ENCODE measurements around the gene TMEM14C. TPM values are rescaled to one million over a fixed set of nuclear protein-coding genes. Genes with fewer than 3 reads are reported as not detected.

Gene TMEM14C
- total RNA-seq, 1 donor from 2014 or later = 132 TPM

DNA sequence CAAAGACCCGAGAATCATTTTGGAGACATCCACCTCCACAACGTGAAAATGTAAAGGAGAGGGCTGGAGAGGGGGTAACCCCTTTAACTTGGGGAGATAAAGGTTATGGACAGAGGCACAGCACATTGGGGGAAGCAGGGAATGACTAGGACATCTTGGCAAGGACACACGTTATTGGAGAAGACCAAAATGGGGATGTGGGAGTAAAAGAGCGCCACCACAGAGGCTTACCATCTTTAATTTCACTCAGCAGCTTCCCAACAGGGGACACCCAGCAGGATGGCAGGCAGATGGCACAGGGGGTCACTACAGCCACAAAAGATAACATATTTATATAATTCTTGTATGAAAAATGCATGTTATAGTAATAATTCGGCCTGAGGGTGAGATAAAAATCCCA is 38.3 kb upstream of the TMEM14C start:
- intact Hi-C loops (cut with micrococcal nuclease) = no loop called here
- Histone ChIP-seq H3K27ac (replicated peaks) (no peak overlapping the region), H3K4me1 (no peaks in the 10 kb centered on the region), H3K27me3 (ENCODE audit: low read depth) (peaks cover 3% of the 10 kb centered on the region), H3K9me3 (replicated peaks) (no peaks in the 10 kb centered on the region), H3K4me3 (no peak overlapping the region), H3K36me3 (no peaks in the 10 kb centered on the region)
- no peak for DNase-seq
- TF ChIP-seq, protein P1, sequence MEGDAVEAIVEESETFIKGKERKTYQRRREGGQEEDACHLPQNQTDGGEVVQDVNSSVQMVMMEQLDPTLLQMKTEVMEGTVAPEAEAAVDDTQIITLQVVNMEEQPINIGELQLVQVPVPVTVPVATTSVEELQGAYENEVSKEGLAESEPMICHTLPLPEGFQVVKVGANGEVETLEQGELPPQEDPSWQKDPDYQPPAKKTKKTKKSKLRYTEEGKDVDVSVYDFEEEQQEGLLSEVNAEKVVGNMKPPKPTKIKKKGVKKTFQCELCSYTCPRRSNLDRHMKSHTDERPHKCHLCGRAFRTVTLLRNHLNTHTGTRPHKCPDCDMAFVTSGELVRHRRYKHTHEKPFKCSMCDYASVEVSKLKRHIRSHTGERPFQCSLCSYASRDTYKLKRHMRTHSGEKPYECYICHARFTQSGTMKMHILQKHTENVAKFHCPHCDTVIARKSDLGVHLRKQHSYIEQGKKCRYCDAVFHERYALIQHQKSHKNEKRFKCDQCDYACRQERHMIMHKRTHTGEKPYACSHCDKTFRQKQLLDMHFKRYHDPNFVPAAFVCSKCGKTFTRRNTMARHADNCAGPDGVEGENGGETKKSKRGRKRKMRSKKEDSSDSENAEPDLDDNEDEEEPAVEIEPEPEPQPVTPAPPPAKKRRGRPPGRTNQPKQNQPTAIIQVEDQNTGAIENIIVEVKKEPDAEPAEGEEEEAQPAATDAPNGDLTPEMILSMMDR (IDR thresholded peaks at IDR 0.05; ENCODE audit: borderline replicate concordance) = no peak

DNA sequence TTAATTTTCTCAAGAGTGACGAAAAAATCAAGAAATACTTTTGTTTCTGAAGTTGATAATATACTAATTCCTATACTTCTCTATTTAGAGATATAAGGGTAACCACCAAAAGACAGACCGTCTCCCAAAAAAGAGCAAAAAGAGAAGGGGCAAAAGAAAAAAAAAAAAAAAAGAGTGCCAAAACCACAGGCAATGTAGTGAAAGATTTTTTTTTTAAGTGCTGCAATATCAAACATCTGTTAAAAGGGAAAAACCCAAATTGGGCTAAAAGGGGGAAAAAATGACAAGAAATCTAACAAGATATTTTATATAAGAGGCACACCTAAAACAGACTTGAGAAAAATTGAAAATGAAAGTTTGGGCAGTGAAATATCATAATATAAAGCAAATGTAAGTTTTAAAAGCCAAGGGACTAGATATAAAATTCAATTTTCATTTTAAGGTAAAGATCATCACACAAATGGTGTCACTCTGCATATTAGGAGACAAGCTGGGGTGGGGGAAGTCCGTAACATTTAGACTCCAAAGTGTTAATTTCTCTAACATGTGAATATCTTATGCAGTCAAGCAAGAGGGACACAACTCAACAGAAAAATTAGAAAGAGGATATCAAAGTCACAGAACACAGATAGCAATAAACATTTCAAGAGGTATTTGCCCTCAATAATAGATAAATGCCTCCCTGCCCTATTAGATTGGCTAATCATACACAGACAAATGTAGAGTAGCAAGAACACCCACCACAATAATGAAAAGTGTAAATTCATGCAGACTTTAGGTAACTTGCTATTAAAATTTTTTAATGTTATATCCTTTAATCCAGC is 37.6 kb upstream of the TMEM14C start:
- DNase-seq = no peak
- intact Hi-C loops (cut with micrococcal nuclease) = no loop called here
- H3K27ac ChIP-seq (replicated peaks) = no peak overlapping the region
- TF ChIP-seq, protein P1 (IDR thresholded peaks at IDR 0.05; ENCODE audit: borderline replicate concordance) = no peak
- no peak overlapping the region for H3K4me3 ChIP-seq
- peaks cover 3% of the 10 kb centered on the region for H3K27me3 ChIP-seq (ENCODE audit: low read depth)
- no peaks in the 10 kb centered on the region for H3K36me3 ChIP-seq
- no peaks in the 10 kb centered on the region for H3K9me3 ChIP-seq (replicated peaks)
- H3K4me1 ChIP-seq = no peaks in the 10 kb centered on the region

GRCh38 chr6:10686901-10687300 is 36.0 kb upstream of the TMEM14C start:
- no peaks in the 10 kb centered on the region for H3K9me3 ChIP-seq (replicated peaks)
- H3K36me3 ChIP-seq = no peaks in the 10 kb centered on the region
- DNase-seq = no peak
- peaks cover 3% of the 10 kb centered on the region for H3K27me3 ChIP-seq (ENCODE audit: low read depth)
- no peak overlapping the region for H3K27ac ChIP-seq (replicated peaks)
- H3K4me3 ChIP-seq = no peak overlapping the region
- intact Hi-C loops (cut with micrococcal nuclease) = no loop called here
- no peaks in the 10 kb centered on the region for H3K4me1 ChIP-seq
- TF ChIP-seq, protein P1 (IDR thresholded peaks at IDR 0.05; ENCODE audit: borderline replicate concordance) = no peak

GRCh38 chr6:10687582-10687981 is 35.3 kb upstream of the TMEM14C start:
- Histone ChIP-seq H3K4me3 (no peak overlapping the region), H3K4me1 (no peaks in the 10 kb centered on the region), H3K27me3 (ENCODE audit: low read depth) (peaks cover 3% of the 10 kb centered on the region), H3K36me3 (no peaks in the 10 kb centered on the region), H3K9me3 (replicated peaks) (no peaks in the 10 kb centered on the region), H3K27ac (replicated peaks) (no peak overlapping the region)
- no peak for DNase-seq
- TF ChIP-seq, protein P1 (IDR thresholded peaks at IDR 0.05; ENCODE audit: borderline replicate concordance) = no peak
- intact Hi-C loops (cut with micrococcal nuclease) = no loop called here

GRCh38 chr6:10690651-10691445 is 32.0 kb upstream of the TMEM14C start:
- Histone ChIP-seq H3K27me3 (ENCODE audit: low read depth) (peaks cover 3% of the 10 kb centered on the region), H3K4me3 (no peak overlapping the region), H3K27ac (replicated peaks) (no peak overlapping the region), H3K9me3 (replicated peaks) (no peaks in the 10 kb centered on the region), H3K36me3 (no peaks in the 10 kb centered on the region), H3K4me1 (peaks cover 28% of the 10 kb centered on the region)
- no peak for DNase-seq
- TF ChIP-seq, protein P1 (IDR thresholded peaks at IDR 0.05; ENCODE audit: borderline replicate concordance) = no peak
- intact Hi-C loops (cut with micrococcal nuclease) = loop anchor here (10.0 kb wide), 1 partner anchor 176 kb away; no protein-coding TSS in a partner anchor
